Activated naive CD8-positive, alpha-beta T cell (primary cell): ENCODE data around the gene CYP27C1.
A peak's percentile ranks its signal among the peaks of the same experiment; 100 is the strongest.

Source experiments
- H3K27ac Mint-ChIP-seq: one replicate; pipeline ENCODE4 v1.8.0; 2021; ENCODE audit warnings: mixed read lengths
- H3K27me3 Mint-ChIP-seq: one replicate; pipeline ENCODE4 v1.8.0; 2021; ENCODE audit warnings: mixed read lengths
- H3K36me3 Mint-ChIP-seq: one replicate; pipeline ENCODE4 v1.8.0; 2021; ENCODE audit warnings: mixed read lengths
- H3K4me1 Mint-ChIP-seq: one replicate; pipeline ENCODE4 v1.8.0; 2021; ENCODE audit warnings: low read depth, mixed read lengths
- H3K4me3 Mint-ChIP-seq: one replicate; pipeline ENCODE4 v1.8.0; 2021; ENCODE audit warnings: mild to moderate bottlenecking, mixed read lengths
- H3K9me3 Mint-ChIP-seq: one replicate; pipeline ENCODE4 v1.8.0; 2021; ENCODE audit warnings: low read depth, mixed read lengths

CYP27C1 gene

DNA sequence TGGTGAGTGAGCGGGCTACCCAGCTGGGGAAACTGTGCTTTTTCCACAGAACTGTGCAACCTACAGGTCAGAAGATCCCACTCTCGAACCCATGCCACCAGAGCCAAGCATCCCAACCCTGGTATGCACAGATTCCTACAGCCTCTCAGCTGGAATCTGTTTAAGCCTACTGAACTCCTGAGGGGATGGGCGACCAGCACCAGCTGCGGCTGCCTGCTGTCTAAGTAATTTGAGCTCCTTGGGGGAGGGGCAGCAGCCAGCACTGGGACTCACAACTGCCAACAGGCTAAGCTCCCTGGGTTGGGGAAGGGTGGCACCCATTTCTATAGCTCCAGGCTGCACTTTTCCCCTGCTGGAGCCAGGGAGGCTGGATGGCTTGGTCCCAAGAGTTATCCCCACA is 11.8 kb downstream of the CYP27C1 start:
- H3K4me3 Mint-ChIP-seq: no peak overlapping the region
- H3K9me3 Mint-ChIP-seq: no peaks in the 10 kb centered on the region
- no peaks in the 10 kb centered on the region for H3K36me3 Mint-ChIP-seq
- no peak overlapping the region for H3K27ac Mint-ChIP-seq
- H3K27me3 Mint-ChIP-seq: peaks cover 23% of the 10 kb centered on the region
- H3K4me1 Mint-ChIP-seq: no peaks in the 10 kb centered on the region

DNA sequence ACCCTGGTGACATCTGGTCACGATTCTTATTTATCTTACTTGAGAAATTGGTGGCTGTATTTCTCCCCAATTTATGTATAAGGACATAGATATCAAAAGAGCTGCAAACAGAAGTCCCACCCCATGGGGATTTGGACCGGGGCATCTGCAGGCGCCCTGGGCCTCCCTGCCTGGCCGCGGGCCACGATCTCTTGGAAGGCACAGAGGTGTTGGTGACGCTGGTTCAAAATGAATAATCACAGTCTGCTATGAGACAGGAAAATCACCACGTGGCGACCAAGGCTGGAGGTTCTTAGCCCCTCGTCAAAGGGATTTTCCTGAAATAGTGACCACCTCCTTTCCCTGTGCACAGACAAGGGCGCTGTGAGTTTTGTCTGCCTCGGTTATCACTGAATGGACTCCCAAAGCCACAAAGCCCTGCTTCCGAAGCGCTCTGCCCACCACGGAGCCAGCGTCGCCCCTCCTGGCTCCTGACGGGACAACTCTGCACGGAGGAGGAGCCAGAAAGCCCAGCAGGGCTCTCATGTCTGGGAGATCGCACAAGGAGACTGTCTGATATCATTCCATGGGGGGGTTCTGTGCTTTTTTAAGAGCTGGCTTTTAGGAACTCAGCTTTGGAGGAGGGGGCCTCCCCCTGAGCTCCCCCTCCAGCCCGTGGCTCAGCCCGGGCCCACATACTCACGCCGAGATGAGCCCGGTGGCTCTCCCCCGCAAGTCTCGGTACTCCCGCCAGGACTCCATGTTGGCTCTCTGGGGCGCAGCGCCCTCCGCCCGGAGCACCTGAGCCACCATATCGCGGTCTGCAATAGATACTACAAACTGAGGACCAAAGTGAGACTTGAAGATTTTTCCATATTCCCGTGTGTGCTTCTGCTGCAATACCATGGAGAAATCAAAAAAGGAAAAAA is 14.6 kb downstream of the CYP27C1 start:
- Mint-ChIP-seq H3K9me3 (no peaks in the 10 kb centered on the region), H3K4me3 (no peak overlapping the region), H3K27me3 (peaks cover 13% of the 10 kb centered on the region), H3K36me3 (no peaks in the 10 kb centered on the region), H3K4me1 (no peaks in the 10 kb centered on the region), H3K27ac (no peak overlapping the region)

DNA sequence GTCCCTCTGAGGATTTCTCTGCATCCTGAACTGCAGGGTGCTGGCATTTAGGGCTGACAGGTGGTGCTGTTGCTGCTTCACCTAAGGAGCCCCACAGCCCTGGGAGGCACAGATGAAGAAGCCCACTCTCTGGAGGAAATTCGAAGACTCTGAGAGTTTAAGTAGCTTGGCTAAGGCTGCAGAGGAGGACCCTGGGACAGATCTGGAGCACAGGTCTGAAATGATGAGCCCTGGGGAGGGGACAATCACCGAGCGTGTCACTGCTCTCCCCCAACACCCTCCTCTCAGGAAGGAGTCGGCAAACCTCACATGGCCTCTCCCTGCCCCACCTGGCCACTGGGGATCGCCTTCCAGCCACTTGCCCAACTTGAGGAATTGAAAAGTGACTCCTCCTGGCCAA is 18.6 kb downstream of the CYP27C1 start:
- no peak overlapping the region for H3K4me3 Mint-ChIP-seq
- peaks cover 7% of the 10 kb centered on the region for H3K27me3 Mint-ChIP-seq
- H3K9me3 Mint-ChIP-seq: no peaks in the 10 kb centered on the region
- H3K27ac Mint-ChIP-seq: no peak overlapping the region
- H3K36me3 Mint-ChIP-seq: no peaks in the 10 kb centered on the region
- H3K4me1 Mint-ChIP-seq: peaks cover 5% of the 10 kb centered on the region

DNA sequence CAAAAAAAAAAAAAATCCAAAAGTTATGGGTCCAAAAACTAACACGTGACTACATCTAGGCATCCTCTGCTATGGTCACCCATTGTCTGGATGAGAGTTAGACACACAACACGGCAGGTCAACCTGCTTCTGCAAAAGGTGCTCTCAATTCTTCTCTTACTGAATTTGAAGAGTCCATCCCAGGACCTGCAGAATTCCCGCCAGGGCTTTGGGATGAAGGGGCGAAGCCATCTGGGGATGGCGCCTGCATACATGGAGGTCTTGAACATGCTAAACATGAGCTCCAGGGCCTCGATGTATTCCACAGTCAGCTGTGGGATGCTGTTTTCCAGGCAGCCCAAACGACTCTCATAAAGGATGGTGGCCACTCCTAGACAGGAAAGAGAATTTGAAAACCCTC is 19.1 kb downstream of the CYP27C1 start:
- H3K36me3 Mint-ChIP-seq: no peaks in the 10 kb centered on the region
- no peak overlapping the region for H3K4me3 Mint-ChIP-seq
- peaks cover 5% of the 10 kb centered on the region for H3K4me1 Mint-ChIP-seq
- peaks cover 6% of the 10 kb centered on the region for H3K27me3 Mint-ChIP-seq
- no peaks in the 10 kb centered on the region for H3K9me3 Mint-ChIP-seq
- no peak overlapping the region for H3K27ac Mint-ChIP-seq

DNA sequence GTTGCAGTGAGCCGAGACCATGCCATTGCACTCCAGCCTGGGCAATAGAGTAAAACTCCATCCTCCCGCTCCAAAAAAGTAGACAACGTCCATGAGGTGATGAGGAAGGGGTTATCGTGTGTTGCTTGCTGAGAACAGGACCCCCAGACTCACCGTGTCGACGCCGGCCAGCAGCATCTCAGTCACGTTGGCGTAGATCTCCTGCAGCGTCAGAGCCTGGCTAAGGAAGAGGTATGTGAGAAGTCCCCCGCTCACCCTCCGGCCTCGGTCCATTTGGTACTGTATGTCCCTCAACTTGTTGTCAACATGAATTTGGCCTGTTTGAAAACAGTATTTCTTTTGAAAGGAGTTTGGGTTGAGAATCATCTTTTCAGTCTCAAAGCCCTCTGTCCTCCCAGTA is 20.9 kb downstream of the CYP27C1 start:
- Mint-ChIP-seq H3K4me3 (no peak overlapping the region), H3K9me3 (no peaks in the 10 kb centered on the region), H3K4me1 (peaks cover 5% of the 10 kb centered on the region), H3K36me3 (no peaks in the 10 kb centered on the region), H3K27ac (no peak overlapping the region), H3K27me3 (peaks cover 3% of the 10 kb centered on the region)

DNA sequence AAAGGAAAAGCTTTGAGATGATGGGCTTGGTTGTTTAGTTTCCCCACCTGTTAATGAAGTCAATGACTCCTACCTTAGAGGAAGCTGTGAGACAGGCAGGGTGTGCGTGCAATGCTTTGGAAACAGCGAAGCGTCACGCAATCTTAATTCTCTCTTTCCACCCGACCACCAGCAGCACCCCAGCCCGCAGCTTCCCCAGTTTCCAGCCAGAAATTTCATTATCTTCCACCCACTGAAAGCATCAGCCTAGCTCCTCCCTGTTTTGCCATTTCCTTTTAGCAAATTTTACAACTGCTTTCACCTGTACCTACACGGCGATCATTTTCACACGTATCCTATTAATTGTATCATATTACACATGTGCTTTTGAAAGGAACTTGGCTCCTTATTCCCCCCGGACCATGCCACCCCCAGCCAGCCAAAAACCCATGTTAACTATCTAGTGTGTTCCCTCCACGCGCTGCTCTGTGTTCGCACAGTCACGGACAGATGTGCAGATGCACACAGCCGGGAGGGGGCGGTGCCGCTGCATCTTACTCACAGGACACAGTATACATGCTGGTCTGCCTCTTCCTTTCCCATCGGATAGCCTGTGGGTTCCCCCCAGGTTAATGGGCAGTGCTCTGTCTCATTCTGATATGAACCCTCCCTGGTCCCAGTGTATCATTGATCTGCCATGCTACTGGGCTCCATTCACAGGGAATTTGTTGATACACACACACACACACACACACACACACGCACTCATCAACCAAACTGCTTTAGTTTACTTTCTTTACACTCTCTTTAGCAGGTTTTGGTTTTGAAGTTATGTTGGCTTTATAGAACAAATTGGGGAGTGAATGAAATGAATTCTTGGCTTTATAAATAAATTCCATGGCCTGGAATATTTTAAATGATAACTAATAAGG is 22.4 kb downstream of the CYP27C1 start:
- Mint-ChIP-seq H3K27ac (peak overlapping the region; percentile 13), H3K4me3 (peak overlapping the region; percentile 74), H3K36me3 (no peaks in the 10 kb centered on the region), H3K9me3 (no peaks in the 10 kb centered on the region), H3K27me3 (no peaks in the 10 kb centered on the region), H3K4me1 (peaks cover 5% of the 10 kb centered on the region)

DNA sequence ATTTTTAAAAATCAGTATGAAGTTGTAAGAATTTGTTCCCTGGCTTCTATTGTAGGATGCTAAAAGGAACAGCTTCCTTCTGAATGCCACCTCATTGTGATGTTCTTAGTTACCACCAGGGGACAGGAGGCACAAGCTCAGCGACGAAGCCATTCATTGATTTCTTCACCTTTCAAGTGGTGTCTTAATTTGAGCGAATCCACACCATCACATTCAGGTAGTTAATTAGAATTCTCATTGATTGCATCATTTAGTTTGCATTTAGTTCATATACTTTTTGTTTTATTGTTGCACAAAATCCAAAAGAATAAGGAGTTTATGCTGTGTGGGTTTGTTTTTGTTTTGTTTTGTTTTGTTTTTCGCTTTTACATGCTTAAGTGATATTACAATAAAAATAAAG is 23.1 kb downstream of the CYP27C1 start:
- peaks cover 5% of the 10 kb centered on the region for H3K4me1 Mint-ChIP-seq
- H3K27me3 Mint-ChIP-seq: no peaks in the 10 kb centered on the region
- H3K9me3 Mint-ChIP-seq: no peaks in the 10 kb centered on the region
- H3K4me3 Mint-ChIP-seq: no peak overlapping the region
- no peaks in the 10 kb centered on the region for H3K36me3 Mint-ChIP-seq
- H3K27ac Mint-ChIP-seq: no peak overlapping the region

DNA sequence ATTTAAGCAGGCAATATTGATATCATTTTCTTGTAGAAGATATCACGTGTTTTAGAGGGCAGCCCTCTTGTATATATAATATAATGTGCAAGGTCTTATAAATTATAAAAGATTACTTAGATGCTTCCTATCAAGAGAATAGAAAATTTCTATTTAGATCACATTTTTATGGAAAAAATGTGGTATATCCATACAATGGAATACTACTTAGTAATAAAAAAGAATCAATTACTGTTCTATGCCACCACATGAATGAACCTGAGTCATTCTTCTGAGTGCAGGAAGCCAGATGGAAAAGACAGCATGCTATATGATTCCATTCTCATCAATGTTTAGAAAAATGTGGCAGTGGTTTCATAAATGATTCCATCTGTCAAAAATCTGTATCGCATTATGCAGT is 23.6 kb downstream of the CYP27C1 start:
- Mint-ChIP-seq H3K4me1 (peaks cover 5% of the 10 kb centered on the region), H3K27ac (no peak overlapping the region), H3K36me3 (no peaks in the 10 kb centered on the region)

DNA sequence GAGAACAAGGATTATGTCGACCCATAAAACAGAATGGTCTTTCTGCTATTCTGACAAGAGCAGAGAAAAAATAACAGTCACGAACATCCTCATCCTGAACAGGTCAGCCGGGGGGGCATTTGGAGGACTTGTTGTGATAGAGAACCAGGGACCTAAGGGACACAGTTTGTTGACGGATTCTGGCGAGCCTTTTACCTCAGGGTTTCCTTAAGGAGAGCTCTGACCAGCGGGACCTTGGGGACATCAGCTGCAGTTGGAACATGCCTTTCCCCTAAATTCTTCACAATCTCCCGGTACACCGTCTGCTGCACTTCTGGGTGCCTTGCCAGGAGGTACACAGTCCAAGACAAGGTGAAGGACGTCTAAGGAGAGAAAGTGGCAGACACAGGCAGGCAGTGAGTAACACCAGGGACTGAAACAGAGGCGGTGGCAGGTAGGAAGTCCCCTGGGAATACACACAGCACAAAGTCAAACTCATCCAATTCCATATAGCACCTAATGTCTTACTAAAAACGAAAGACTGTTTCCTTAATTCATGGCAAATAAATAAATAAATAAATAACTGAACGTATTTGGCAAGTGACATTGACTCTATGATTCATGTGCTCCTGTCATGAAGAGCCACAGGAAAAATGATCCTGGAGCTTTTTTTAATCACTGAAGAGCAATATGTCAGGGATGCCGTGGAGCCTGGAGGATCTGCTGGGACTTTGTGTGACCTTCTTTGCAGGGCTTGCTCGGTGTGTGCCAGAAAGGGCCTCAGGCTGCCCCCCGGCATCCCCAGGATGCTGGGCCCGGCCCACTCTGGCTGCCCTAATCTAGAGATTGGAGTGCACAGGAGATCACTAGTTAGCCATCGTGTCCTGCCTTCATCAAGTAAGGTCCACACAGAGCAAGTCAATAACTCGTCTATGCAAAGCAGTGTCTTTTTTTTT is 24.7 kb downstream of the CYP27C1 start:
- Mint-ChIP-seq H3K27me3 (no peaks in the 10 kb centered on the region), H3K36me3 (no peaks in the 10 kb centered on the region), H3K4me3 (no peak overlapping the region), H3K4me1 (peaks cover 5% of the 10 kb centered on the region), H3K9me3 (no peaks in the 10 kb centered on the region), H3K27ac (no peak overlapping the region)

More for the DNA sequence above, 23.6 kb downstream of the CYP27C1 start:
- H3K9me3 Mint-ChIP-seq: no peaks in the 10 kb centered on the region
- no peaks in the 10 kb centered on the region for H3K27me3 Mint-ChIP-seq
- no peak overlapping the region for H3K4me3 Mint-ChIP-seq

DNA sequence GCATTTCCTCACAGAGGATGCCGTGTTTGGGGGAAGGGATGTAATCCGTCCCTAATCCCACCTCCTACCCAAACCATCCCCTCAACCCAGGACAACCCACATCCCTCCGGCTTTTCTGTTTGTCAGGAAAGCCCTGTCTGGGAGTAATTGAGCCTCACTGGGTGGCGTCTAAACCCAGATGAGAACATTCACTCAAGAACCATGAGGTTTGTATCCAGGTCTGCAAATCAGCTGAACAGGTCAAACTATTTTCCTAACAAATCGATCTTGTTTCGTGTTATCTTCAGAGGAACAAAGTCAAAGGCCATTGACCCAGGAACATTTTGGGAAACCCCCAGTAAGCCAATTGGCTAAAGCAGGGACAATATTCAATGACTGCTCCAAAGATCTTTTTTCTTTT is 25.7 kb downstream of the CYP27C1 start:
- H3K36me3 Mint-ChIP-seq: no peaks in the 10 kb centered on the region
- H3K4me3 Mint-ChIP-seq: no peak overlapping the region
- H3K9me3 Mint-ChIP-seq: no peaks in the 10 kb centered on the region
- peaks cover 5% of the 10 kb centered on the region for H3K4me1 Mint-ChIP-seq
- H3K27me3 Mint-ChIP-seq: no peaks in the 10 kb centered on the region
- no peak overlapping the region for H3K27ac Mint-ChIP-seq

DNA sequence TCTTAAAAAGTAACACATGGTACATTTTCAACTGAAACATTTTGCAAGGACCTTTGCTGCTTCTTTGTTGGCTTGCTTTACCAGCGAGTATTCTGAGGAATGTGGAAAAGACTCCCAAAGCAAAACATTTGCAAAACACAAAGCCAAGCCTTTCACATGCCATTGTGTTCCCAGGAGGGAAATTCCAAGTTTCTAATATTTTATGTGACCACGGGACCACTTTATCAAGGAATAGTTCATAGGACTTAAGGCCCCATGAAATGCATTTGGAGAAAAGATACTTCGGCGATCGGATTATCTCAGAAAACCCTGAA is 26.2 kb downstream of the CYP27C1 start:
- Mint-ChIP-seq H3K36me3 (no peaks in the 10 kb centered on the region), H3K4me1 (peaks cover 5% of the 10 kb centered on the region), H3K27me3 (peaks cover 2% of the 10 kb centered on the region), H3K4me3 (no peak overlapping the region), H3K27ac (no peak overlapping the region), H3K9me3 (no peaks in the 10 kb centered on the region)

DNA sequence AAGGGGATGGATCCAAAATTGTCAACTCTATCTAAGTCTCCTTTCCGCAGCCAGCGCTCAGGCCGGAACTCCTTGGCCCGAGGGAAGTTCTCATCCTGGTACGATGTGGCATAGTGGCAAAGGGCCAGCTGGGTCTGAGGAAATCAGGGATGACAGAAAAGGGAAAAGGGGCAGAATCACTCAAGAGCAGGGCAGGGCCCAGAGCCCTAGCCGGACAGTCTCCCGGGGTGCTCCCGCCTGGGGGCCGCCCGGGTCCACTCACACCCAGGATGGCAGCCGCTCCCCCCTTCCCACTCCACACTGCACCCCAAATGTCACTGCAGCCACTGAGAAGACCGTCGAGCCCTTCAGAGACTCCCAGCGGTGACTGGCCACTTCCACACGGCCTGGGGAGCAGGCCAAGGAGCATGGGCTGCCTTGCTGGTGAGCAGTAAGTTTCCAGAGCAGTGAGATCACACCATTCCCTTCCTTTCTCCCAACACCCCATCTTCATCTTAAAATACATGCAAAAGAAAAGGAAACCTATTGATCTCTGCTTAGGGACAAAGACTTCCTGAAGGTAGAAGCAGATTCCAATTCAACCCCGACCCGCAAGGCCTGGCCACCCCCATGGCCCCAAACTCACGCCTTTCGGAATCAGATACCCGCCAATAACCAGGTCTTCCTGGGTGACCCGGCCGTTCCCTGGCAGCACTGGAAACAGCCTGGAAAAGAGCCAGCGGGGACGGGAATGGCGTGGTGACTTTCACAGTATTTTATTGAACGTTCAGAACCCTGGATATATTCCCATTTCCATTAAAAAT is 26.7 kb downstream of the CYP27C1 start:
- H3K27me3 Mint-ChIP-seq: peaks cover 4% of the 10 kb centered on the region
- H3K4me1 Mint-ChIP-seq: peaks cover 5% of the 10 kb centered on the region
- no peak overlapping the region for H3K4me3 Mint-ChIP-seq
- no peaks in the 10 kb centered on the region for H3K9me3 Mint-ChIP-seq
- no peaks in the 10 kb centered on the region for H3K36me3 Mint-ChIP-seq
- H3K27ac Mint-ChIP-seq: no peak overlapping the region

DNA sequence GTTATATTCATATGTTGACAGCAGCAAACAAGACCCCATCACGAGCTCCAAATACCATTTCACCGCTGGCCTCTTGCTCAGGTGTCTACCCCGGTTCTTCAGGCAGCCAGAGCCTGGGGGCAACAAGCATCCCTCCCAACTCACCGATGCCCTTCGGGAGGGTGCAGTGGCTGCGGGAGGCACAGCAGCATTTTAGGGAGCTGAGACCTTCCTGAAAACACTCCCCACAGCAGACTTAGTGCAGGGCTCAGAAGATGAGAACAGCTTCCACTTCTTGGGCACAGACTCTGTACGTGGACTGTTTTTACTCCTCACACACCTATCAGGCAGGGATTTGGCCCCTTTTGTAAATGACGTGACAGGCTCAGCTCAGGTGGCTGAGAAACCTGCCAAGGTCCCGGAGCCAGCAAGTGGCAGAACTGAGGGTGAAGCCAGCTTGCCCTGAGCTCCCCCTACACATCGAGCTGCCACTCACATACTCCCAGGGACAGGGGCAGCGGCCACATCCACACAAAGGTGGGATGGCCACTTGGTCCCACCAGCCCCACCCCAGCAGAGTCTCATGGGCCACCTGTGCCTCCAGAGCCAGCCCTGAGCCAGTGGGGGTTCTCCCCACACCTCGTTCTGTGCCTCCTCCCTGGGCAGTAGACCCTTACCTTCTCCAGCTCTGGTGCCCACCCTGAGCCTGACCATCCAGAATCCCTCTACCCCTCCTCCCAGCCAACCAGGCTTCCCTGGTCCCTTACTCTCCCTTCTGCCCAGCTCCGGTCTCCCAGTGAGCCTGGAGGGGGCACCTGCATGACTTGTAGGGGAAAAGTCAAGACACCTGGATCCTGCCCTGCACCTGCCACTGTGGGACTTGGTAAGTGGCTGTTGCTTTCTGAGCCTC is 28.5 kb downstream of the CYP27C1 start:
- no peaks in the 10 kb centered on the region for H3K9me3 Mint-ChIP-seq
- no peaks in the 10 kb centered on the region for H3K36me3 Mint-ChIP-seq
- H3K27me3 Mint-ChIP-seq: peaks cover 7% of the 10 kb centered on the region
- H3K27ac Mint-ChIP-seq: no peak overlapping the region
- no peak overlapping the region for H3K4me3 Mint-ChIP-seq
- no peaks in the 10 kb centered on the region for H3K4me1 Mint-ChIP-seq
